Right atrium auricular region (tissue), 2 donors: ENCODE measurements around the gene GADD45A. TPM values are rescaled to one million over a fixed set of nuclear protein-coding genes. Genes with fewer than 3 reads are reported as not detected.

Experiments used
- DNase-seq: peaks from one replicate; pipeline ENCODE4 v3.0.0-alpha.2; 2019; ENCODE audit warnings: low spot score
- H3K27ac ChIP-seq, 2 donors: fragments of 200-600 bp; sonication (generic); 1 replicate in 1 of 2; 2 replicates in 1 of 2; pipeline ENCODE4 v1.5.1; 2016 to 2019
- H3K27me3 ChIP-seq, 2 donors: fragments of 200-600 bp; sonication (generic); one replicate each; pipeline versions ENCODE4 v1.5.1 to v1.6.0; 2017 to 2019
- H3K36me3 ChIP-seq: fragments of 200-600 bp; sonication (generic); one replicate; pipeline ENCODE4 v1.5.1; 2016
- H3K4me1 ChIP-seq, 2 donors: fragments of 200-600 bp; sonication (generic); one replicate each; pipeline versions ENCODE4 v1.5.1 to v1.6.0; 2017 to 2019
- H3K4me3 ChIP-seq, 2 donors: fragments of 200-600 bp; sonication (generic); 1 replicate in 1 of 2; 2 replicates in 1 of 2; pipeline ENCODE4 v1.5.1; 2017 to 2019; ENCODE audit warnings: mild to moderate bottlenecking in 1 of 2, moderate library complexity in 1 of 2
- H3K9me3 ChIP-seq, 2 donors: fragments of 200-600 bp; sonication (generic); one replicate each; pipeline ENCODE4 v1.5.1; 2019
- total RNA-seq, 2 donors: library from RNA; depleted of rRNA; stranded (reverse); fragments of >200 nt; gene quantifications; one replicate each; pipeline ENCODE4 v1.1.0, GENCODE V29; 2016
- TF ChIP-seq, protein P1 (sequence below), 2 donors: fragments of 200-600 bp; sonication (generic); IDR thresholded peaks; one replicate each; pipeline ENCODE4 v1.5.1; 2019; ENCODE audit warnings: antibody characterized with exemption in 2 of 2

Gene GADD45A
- total RNA-seq, 2 donors from 2014 or later, result 25.3 to 26.6 TPM

DNA sequence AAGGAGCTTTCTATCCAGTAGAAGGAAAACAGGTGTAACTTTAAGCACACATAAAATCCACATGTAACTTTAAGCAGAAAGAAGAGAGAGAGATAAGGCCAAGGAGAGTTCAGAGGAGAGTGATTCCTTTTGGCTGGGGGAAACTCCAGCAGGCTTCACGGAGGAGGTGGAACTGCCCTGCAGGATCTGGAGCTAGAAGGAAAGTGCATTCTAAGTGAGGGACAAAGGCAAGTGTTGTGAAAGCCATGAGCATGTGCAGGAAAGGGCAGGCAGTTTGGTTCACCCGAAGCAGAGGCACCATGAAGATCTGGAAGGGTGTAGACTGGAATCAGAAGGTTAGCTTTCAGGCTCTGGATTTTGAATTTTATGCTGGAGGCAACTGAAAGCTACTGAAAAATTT is 46.3 kb downstream of the GADD45A start:
- no peaks in the 10 kb centered on the region for H3K27me3 ChIP-seq
- H3K36me3 ChIP-seq, result no peaks in the 10 kb centered on the region
- H3K4me3 ChIP-seq, result no peak overlapping the region
- DNase-seq, result no peak
- TF ChIP-seq, protein P1, sequence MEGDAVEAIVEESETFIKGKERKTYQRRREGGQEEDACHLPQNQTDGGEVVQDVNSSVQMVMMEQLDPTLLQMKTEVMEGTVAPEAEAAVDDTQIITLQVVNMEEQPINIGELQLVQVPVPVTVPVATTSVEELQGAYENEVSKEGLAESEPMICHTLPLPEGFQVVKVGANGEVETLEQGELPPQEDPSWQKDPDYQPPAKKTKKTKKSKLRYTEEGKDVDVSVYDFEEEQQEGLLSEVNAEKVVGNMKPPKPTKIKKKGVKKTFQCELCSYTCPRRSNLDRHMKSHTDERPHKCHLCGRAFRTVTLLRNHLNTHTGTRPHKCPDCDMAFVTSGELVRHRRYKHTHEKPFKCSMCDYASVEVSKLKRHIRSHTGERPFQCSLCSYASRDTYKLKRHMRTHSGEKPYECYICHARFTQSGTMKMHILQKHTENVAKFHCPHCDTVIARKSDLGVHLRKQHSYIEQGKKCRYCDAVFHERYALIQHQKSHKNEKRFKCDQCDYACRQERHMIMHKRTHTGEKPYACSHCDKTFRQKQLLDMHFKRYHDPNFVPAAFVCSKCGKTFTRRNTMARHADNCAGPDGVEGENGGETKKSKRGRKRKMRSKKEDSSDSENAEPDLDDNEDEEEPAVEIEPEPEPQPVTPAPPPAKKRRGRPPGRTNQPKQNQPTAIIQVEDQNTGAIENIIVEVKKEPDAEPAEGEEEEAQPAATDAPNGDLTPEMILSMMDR (IDR thresholded peaks at IDR 0.05), result no peak
- no peak overlapping the region for H3K27ac ChIP-seq
- H3K9me3 ChIP-seq, result no peaks in the 10 kb centered on the region
- peaks cover 0 to 40% of the 10 kb centered on the region in 2 donors for H3K4me1 ChIP-seq

DNA sequence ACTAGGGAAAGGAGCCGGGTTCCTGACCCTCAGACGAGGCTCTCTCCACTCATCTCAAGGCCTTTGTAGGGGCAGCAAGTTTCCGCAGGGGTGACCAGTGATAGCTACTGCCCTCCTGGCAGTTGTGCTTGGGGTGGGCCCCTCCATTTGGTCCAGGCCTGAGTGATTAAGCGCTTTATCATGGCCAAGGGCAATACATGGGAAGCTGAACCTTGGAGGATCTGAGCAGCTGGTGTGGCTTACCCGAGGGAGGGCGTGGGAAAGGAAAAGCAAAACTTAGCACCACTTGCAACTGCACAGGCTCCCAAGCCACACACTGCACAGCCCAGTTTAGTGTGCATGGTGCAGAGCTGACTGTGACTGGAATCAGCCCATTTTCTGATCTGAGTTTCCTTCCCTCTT is 47.8 kb downstream of the GADD45A start:
- no peaks in the 10 kb centered on the region for H3K9me3 ChIP-seq
- no peaks in the 10 kb centered on the region for H3K27me3 ChIP-seq
- no peak for DNase-seq
- peak overlapping the region in 1 of 2 donors; percentile 27 for H3K27ac ChIP-seq
- H3K4me1 ChIP-seq, result peaks cover 0 to 47% of the 10 kb centered on the region in 2 donors
- H3K36me3 ChIP-seq, result no peaks in the 10 kb centered on the region
- H3K4me3 ChIP-seq, result no peak overlapping the region
- TF ChIP-seq, protein P1 (IDR thresholded peaks at IDR 0.05), result no peak

DNA sequence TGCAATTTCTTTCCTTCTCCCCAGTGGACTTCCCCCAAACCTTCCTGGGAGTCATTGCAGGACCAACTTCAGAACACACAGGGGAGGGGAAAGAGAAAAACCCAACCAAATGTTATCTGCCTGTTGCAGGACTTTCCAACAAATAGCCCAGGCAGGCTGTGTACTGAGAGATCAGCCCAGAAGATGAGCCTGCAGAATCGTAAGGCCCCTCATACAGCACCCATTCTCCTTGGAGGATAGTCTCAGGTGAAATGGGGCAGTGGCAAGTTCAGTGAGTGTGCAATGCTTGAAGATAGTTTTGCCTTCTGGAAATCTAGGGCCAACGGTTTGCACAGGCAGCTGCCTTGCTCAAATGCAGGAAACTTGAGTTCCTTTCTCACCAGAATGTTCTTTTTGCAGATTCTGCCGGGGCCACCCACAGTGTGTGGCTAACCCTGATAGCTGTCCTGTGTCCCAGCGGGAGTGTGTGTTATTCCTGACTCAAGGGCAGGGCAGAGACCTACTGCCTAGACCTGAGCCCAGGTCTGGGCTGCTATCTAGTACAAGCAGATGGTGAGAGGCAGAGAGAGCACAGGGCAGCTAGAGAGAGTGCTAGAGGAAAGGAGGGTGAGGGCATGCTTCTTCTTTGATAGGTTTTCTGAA is 48.8 kb downstream of the GADD45A start:
- TF ChIP-seq, protein P1 (IDR thresholded peaks at IDR 0.05), result no peak
- Histone ChIP-seq H3K4me1 (peaks cover 0 to 47% of the 10 kb centered on the region in 2 donors), H3K27me3 (no peaks in the 10 kb centered on the region), H3K36me3 (no peaks in the 10 kb centered on the region), H3K27ac (no peak overlapping the region), H3K9me3 (no peaks in the 10 kb centered on the region), H3K4me3 (no peak overlapping the region)
- no peak for DNase-seq

DNA sequence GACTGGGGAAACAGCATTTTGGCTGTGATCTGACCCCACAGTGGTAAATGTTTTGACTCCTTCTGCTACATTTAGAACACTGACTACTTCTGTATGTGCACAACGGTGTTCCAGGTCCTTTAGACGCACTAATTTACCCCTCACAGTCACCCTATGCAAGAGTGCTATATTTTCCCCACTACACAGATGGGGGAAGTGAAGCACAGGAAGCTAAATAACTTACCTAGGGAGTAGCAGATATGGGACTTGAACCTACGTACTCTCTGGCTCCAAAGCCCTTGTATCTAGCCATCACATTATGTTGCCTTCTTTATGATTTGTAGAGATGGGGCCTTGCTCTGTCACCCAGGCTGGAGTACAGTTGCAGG is 49.3 kb downstream of the GADD45A start:
- H3K4me1 ChIP-seq, result peaks cover 0 to 47% of the 10 kb centered on the region in 2 donors
- H3K4me3 ChIP-seq, result no peak overlapping the region
- H3K36me3 ChIP-seq, result no peaks in the 10 kb centered on the region
- TF ChIP-seq, protein P1 (IDR thresholded peaks at IDR 0.05), result no peak
- no peak for DNase-seq
- no peaks in the 10 kb centered on the region for H3K27me3 ChIP-seq
- no peak overlapping the region for H3K27ac ChIP-seq
- no peaks in the 10 kb centered on the region for H3K9me3 ChIP-seq

DNA sequence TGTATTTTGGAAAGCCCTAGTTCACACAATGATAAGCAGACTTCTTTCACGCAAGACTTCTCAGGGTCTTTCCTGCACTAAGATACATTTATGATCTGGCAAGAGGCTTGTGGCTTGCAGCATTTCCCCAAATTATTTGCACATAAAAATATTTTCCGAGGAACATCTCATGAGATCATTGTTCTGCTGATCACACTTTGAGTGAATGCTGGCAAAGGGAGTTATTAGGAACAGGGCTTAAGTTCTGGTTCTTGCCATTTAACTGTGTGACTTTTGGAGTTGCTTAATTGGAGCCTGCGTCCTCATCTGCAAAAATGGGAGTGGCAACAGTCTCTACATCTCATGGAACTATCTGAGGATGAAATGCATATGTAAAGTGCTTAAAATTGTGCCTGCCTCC is 50.2 kb downstream of the GADD45A start:
- Histone ChIP-seq H3K9me3 (no peaks in the 10 kb centered on the region), H3K36me3 (no peaks in the 10 kb centered on the region), H3K4me1 (peaks cover 0 to 47% of the 10 kb centered on the region in 2 donors), H3K27ac (no peak overlapping the region), H3K4me3 (no peak overlapping the region), H3K27me3 (no peaks in the 10 kb centered on the region)
- TF ChIP-seq, protein P1 (IDR thresholded peaks at IDR 0.05), result no peak
- no peak for DNase-seq
